Measurements from ENCODE around the gene TNS3.

Gene TNS3

DNA sequence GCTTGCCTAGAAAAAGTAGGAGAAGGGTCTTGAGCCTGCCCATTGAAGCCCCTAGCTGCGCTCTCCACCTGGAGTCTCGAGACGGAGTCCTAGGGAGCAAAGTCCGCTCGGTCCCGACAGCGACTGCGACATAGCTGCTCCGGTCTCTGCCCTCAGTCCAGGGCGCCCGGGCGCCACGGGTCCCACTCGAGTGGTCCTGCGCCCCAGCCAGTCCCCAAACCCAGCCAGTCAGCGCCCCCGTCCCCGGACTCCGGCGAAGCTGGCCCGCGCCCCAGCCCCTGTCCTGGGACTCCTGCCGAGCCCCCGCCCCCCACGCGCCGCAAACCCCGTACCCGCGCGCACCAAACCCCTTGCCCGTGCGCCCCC, 490 bp downstream of the TNS3 start:
- H3K27me3 ChIP-seq (ENCODE audit: control insufficient read depth in 1 of 2, insufficient read depth in 1 of 2, low read length in 2 of 2): peaks cover 0 to 52% of the 10 kb centered on the region in 2 experiments
- H3K23ac ChIP-seq (ENCODE audit: low read length in 2 of 2): peak overlapping the region; percentile 57 to 70
- H3K18ac ChIP-seq (ENCODE audit: low read depth in 1 of 2, low read length in 2 of 2): peak overlapping the region; percentile 79 to 97
- peak overlapping the region; percentile 99 for H2BK120ac ChIP-seq (ENCODE audit: low read depth, low read length)
- DNase-seq: peak; percentile 34
- peak overlapping the region in 1 of 2 experiments; percentile 45 for H2BK12ac ChIP-seq (ENCODE audit: low read length in 2 of 2)
- H3K27ac ChIP-seq (ENCODE audit: low read length, poor library complexity, severe bottlenecking): no peak overlapping the region
- peak overlapping the region; percentile 29 for H3K9ac ChIP-seq (ENCODE audit: low read length)
- H4K91ac ChIP-seq (ENCODE audit: low read length): peak overlapping the region; percentile 99
- peak overlapping the region in 1 of 2 experiments; percentile 50 for H3K14ac ChIP-seq (ENCODE audit: low read length in 2 of 2)
- H3K36me3 ChIP-seq (ENCODE audit: control insufficient read depth in 1 of 2, insufficient read depth in 2 of 2, low read depth in 1 of 2, low read length in 2 of 2): peaks cover 0 to 15% of the 10 kb centered on the region in 2 experiments
- H2AK5ac ChIP-seq (ENCODE audit: low read length, severe bottlenecking): no peak overlapping the region
- H3K9me3 ChIP-seq (ENCODE audit: control insufficient read depth, low read length): peaks cover 6% of the 10 kb centered on the region
- WGBS: 1% methylated on average over 24 of the region's 33 CpGs
- H3K4me1 ChIP-seq (ENCODE audit: control insufficient read depth, insufficient read depth, low read depth, low read length): peaks cover 30% of the 10 kb centered on the region
- peak overlapping the region; percentile 81 for H2BK5ac ChIP-seq (ENCODE audit: low read depth, low read length, poor library complexity, severe bottlenecking)
- H3K79me1 ChIP-seq (replicated peaks; ENCODE audit: low read length, poor library complexity, severe bottlenecking): peaks cover 11% of the 10 kb centered on the region
- H3K4me2 ChIP-seq (ENCODE audit: low read length, poor library complexity, severe bottlenecking): peak overlapping the region; percentile 79
- H3K4ac ChIP-seq (ENCODE audit: low read depth in 1 of 2, low read length in 2 of 2): peak overlapping the region; percentile 90 to 99
- peak overlapping the region; percentile 97 for H2BK15ac ChIP-seq (ENCODE audit: low read depth, poor library complexity, severe bottlenecking)
- H3K4me3 ChIP-seq (ENCODE audit: insufficient read depth in 1 of 2, low read depth in 1 of 2, low read length in 2 of 2): peak overlapping the region; percentile 70 to 79
- H2AFZ ChIP-seq (ENCODE audit: low read depth, low read length): no peak overlapping the region
- H4K8ac ChIP-seq (ENCODE audit: low read length): peak overlapping the region; percentile 95

DNA sequence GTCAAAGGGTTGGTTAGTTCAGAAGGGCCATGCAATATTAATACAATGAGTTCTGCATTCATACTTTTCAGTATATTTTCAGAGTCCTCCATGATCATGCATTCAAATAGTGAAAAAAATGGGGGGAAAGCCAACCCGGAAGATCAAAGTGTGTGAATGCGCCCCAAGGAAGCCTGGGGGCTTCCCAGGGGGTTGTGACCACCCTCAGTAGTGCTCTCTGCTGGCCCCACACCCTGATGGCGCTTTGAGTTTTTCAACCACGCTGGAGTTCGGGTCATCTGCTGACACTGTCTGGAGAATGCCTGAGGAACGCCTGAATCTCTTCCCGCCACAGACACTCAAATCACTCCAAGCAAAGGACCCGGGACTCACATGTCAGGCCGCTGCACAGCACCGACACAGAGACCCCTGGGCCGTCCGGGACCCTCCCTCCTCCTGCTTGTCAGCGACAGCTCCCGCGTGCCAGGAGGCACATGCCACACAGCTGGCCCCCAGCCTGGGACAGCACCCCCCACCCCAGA, 1.0 kb downstream of the TNS3 start:
- H3K4me3 ChIP-seq (ENCODE audit: insufficient read depth in 1 of 2, low read depth in 1 of 2, low read length in 2 of 2): peak overlapping the region; percentile 27 to 79
- peaks cover 0 to 52% of the 10 kb centered on the region in 2 experiments for H3K27me3 ChIP-seq (ENCODE audit: control insufficient read depth in 1 of 2, insufficient read depth in 1 of 2, low read length in 2 of 2)
- 2% methylated on average over 12 of the region's 15 CpGs for WGBS
- peak overlapping the region; percentile 79 to 97 for H3K18ac ChIP-seq (ENCODE audit: low read depth in 1 of 2, low read length in 2 of 2)
- peak overlapping the region; percentile 21 for H3K27ac ChIP-seq (ENCODE audit: low read length, poor library complexity, severe bottlenecking)
- peak overlapping the region; percentile 96 for H4K8ac ChIP-seq (ENCODE audit: low read length)
- H3K36me3 ChIP-seq (ENCODE audit: control insufficient read depth in 1 of 2, insufficient read depth in 2 of 2, low read depth in 1 of 2, low read length in 2 of 2): peaks cover 0 to 18% of the 10 kb centered on the region in 2 experiments
- peak overlapping the region in 1 of 2 experiments; percentile 35 for H3K14ac ChIP-seq (ENCODE audit: low read length in 2 of 2)
- no peak overlapping the region for H3K23ac ChIP-seq (ENCODE audit: low read length in 2 of 2)
- H2BK15ac ChIP-seq (ENCODE audit: low read depth, poor library complexity, severe bottlenecking): peak overlapping the region; percentile 30
- peak overlapping the region; percentile 79 for H3K4me2 ChIP-seq (ENCODE audit: low read length, poor library complexity, severe bottlenecking)
- peak overlapping the region; percentile 13 to 25 for H2BK12ac ChIP-seq (ENCODE audit: low read length in 2 of 2)
- H2AFZ ChIP-seq (ENCODE audit: low read depth, low read length): no peak overlapping the region
- peaks cover 14% of the 10 kb centered on the region for H3K79me1 ChIP-seq (replicated peaks; ENCODE audit: low read length, poor library complexity, severe bottlenecking)
- peak overlapping the region; percentile 99 for H4K91ac ChIP-seq (ENCODE audit: low read length)
- no peak overlapping the region for H2AK5ac ChIP-seq (ENCODE audit: low read length, severe bottlenecking)
- peak; percentile 70 for DNase-seq
- no peak overlapping the region for H2BK5ac ChIP-seq (ENCODE audit: low read depth, low read length, poor library complexity, severe bottlenecking)
- H3K4me1 ChIP-seq (ENCODE audit: control insufficient read depth, insufficient read depth, low read depth, low read length): peaks cover 36% of the 10 kb centered on the region
- H2BK120ac ChIP-seq (ENCODE audit: low read depth, low read length): peak overlapping the region; percentile 99
- peak overlapping the region; percentile 89 to 90 for H3K4ac ChIP-seq (ENCODE audit: low read depth in 1 of 2, low read length in 2 of 2)
- H3K9ac ChIP-seq (ENCODE audit: low read length): no peak overlapping the region
- H3K9me3 ChIP-seq (ENCODE audit: control insufficient read depth, low read length): peaks cover 6% of the 10 kb centered on the region

DNA sequence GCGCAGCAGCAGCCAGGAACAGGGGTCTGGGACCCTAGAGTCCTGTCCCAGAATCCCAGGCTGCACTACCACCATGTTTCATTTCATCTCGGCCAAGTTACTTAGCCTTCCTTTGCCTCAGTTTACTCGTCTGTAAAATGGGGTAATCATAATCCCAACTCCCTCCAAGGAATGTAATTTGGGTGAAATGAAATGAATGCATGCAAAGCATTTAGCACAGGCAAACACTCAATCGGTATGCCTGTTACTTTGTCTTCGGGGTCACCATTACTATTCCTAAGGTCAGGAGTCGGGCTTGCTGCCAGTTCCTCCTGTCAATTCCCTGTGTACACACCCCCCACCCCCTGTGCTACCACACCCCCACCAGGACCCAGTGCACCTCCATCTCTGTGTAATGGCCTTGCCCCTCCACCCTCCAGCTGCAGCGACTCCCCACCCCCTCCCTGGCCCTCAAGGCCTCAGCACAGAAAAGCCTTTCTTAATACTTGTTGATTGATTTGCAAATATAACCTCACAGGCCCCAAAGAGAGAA, 1.7 kb downstream of the TNS3 start:
- Histone ChIP-seq H2BK15ac (ENCODE audit: low read depth, poor library complexity, severe bottlenecking) (no peak overlapping the region), H3K14ac (ENCODE audit: low read length in 2 of 2) (no peak overlapping the region), H4K8ac (ENCODE audit: low read length) (peak overlapping the region; percentile 16), H3K27ac (ENCODE audit: low read length, poor library complexity, severe bottlenecking) (no peak overlapping the region), H3K9me3 (ENCODE audit: control insufficient read depth, low read length) (peaks cover 1% of the 10 kb centered on the region), H2BK5ac (ENCODE audit: low read depth, low read length, poor library complexity, severe bottlenecking) (no peak overlapping the region), H3K9ac (ENCODE audit: low read length) (no peak overlapping the region), H3K36me3 (ENCODE audit: control insufficient read depth in 1 of 2, insufficient read depth in 2 of 2, low read depth in 1 of 2, low read length in 2 of 2) (peaks cover 0 to 18% of the 10 kb centered on the region in 2 experiments), H4K91ac (ENCODE audit: low read length) (peak overlapping the region; percentile 6), H3K4me3 (ENCODE audit: insufficient read depth in 1 of 2, low read depth in 1 of 2, low read length in 2 of 2) (no peak overlapping the region), H3K23ac (ENCODE audit: low read length in 2 of 2) (no peak overlapping the region), H2AFZ (ENCODE audit: low read depth, low read length) (no peak overlapping the region), H2BK120ac (ENCODE audit: low read depth, low read length) (peak overlapping the region; percentile 1), H2BK12ac (ENCODE audit: low read length in 2 of 2) (peak overlapping the region in 1 of 2 experiments; percentile 88), H2AK5ac (ENCODE audit: low read length, severe bottlenecking) (no peak overlapping the region), H3K18ac (ENCODE audit: low read depth in 1 of 2, low read length in 2 of 2) (peak overlapping the region; percentile 1 to 88), H3K4me1 (ENCODE audit: control insufficient read depth, insufficient read depth, low read depth, low read length) (peaks cover 37% of the 10 kb centered on the region), H3K4ac (ENCODE audit: low read depth in 1 of 2, low read length in 2 of 2) (peak overlapping the region in 1 of 2 experiments; percentile 80), H3K27me3 (ENCODE audit: control insufficient read depth in 1 of 2, insufficient read depth in 1 of 2, low read length in 2 of 2) (peaks cover 0 to 50% of the 10 kb centered on the region in 2 experiments), H3K79me1 (replicated peaks; ENCODE audit: low read length, poor library complexity, severe bottlenecking) (peaks cover 14% of the 10 kb centered on the region), H3K4me2 (ENCODE audit: low read length, poor library complexity, severe bottlenecking) (peak overlapping the region; percentile 79)
- WGBS: 25% methylated on average over 5 of the region's 7 CpGs
- DNase-seq: peak; percentile 51

DNA sequence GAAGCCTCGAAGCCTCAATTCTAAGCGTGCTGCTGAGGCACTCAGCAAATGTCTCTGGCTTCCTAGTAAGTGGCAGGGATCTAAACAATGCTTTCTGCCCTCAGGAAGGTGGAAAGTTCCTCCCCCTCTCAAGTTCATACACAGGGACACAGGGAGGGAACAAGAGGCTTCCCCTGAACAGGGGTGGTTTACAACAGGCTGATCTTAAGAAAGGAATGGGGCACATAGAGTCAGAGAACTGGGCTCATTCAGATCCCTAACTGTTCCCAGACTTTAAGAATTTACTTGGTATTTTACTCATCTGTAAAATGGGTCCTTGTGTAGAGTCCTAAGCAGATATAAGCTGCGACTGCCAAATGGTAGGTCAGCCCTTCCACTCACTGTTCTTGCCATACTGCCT, 2.5 kb downstream of the TNS3 start:
- H3K79me1 ChIP-seq (replicated peaks; ENCODE audit: low read length, poor library complexity, severe bottlenecking): peaks cover 14% of the 10 kb centered on the region
- no peak overlapping the region for H3K9ac ChIP-seq (ENCODE audit: low read length)
- no peak overlapping the region for H3K23ac ChIP-seq (ENCODE audit: low read length in 2 of 2)
- H3K27me3 ChIP-seq (ENCODE audit: control insufficient read depth in 1 of 2, insufficient read depth in 1 of 2, low read length in 2 of 2): peaks cover 0 to 46% of the 10 kb centered on the region in 2 experiments
- H3K27ac ChIP-seq (ENCODE audit: low read length, poor library complexity, severe bottlenecking): no peak overlapping the region
- H2BK12ac ChIP-seq (ENCODE audit: low read length in 2 of 2): peak overlapping the region; percentile 29 to 82
- peak overlapping the region; percentile 83 for H2AK5ac ChIP-seq (ENCODE audit: low read length, severe bottlenecking)
- 32% methylated on average over 3 of the region's 3 CpGs for WGBS
- H3K4me2 ChIP-seq (ENCODE audit: low read length, poor library complexity, severe bottlenecking): no peak overlapping the region
- H3K4me1 ChIP-seq (ENCODE audit: control insufficient read depth, insufficient read depth, low read depth, low read length): peaks cover 39% of the 10 kb centered on the region
- H3K4me3 ChIP-seq (ENCODE audit: insufficient read depth in 1 of 2, low read depth in 1 of 2, low read length in 2 of 2): no peak overlapping the region
- peak overlapping the region; percentile 71 to 83 for H3K18ac ChIP-seq (ENCODE audit: low read depth in 1 of 2, low read length in 2 of 2)
- peak overlapping the region; percentile 88 for H4K91ac ChIP-seq (ENCODE audit: low read length)
- peak; percentile 62 for DNase-seq
- peak overlapping the region in 1 of 2 experiments; percentile 11 for H3K14ac ChIP-seq (ENCODE audit: low read length in 2 of 2)
- peak overlapping the region; percentile 78 for H4K8ac ChIP-seq (ENCODE audit: low read length)
- no peaks in the 10 kb centered on the region for H3K9me3 ChIP-seq (ENCODE audit: control insufficient read depth, low read length)
- no peak overlapping the region for H2BK5ac ChIP-seq (ENCODE audit: low read depth, low read length, poor library complexity, severe bottlenecking)
- H2BK120ac ChIP-seq (ENCODE audit: low read depth, low read length): peak overlapping the region; percentile 74
- no peak overlapping the region for H2AFZ ChIP-seq (ENCODE audit: low read depth, low read length)
- H3K4ac ChIP-seq (ENCODE audit: low read depth in 1 of 2, low read length in 2 of 2): peak overlapping the region; percentile 78 to 87
- H2BK15ac ChIP-seq (ENCODE audit: low read depth, poor library complexity, severe bottlenecking): peak overlapping the region; percentile 4
- peaks cover 0 to 18% of the 10 kb centered on the region in 2 experiments for H3K36me3 ChIP-seq (ENCODE audit: control insufficient read depth in 1 of 2, insufficient read depth in 2 of 2, low read depth in 1 of 2, low read length in 2 of 2)

Measured in mesenchymal stem cell (in vitro differentiated cells and primary cell).